IMR-90 (cell line): ENCODE data around the gene LRRIQ4. TPM values are rescaled to one million over a fixed set of nuclear protein-coding genes. Genes with fewer than 3 reads are reported as not detected.

Experiments used
- ATAC-seq: fragments of 200-7000 bp; cut with Tn5 transposase; 2 replicates; pipeline ENCODE4 v1.9.1; 2020; ENCODE audit warnings: low read depth, mild to moderate bottlenecking, moderate library complexity
- BruUV-seq: library from RNA; stranded (reverse); fragments of 400-500 nt; replicated peaks from 2 replicates; lab custom pipeline; 2021; lab: Mats Ljungman, UMichigan
- CTCF ChIA-PET: fragments of 300-600 bp; formaldehyde crosslinking; extraction: SDS; loops from one replicate; lab custom pipeline; 2021; ENCODE audit warnings: antibody characterized with exemption; lab: Yijun Ruan, JAX
- POLR2A ChIA-PET: fragments of 300-600 bp; sonication (Branson Sonifier 250); formaldehyde crosslinking; loops from one replicate; lab custom pipeline; 2022; ENCODE audit warnings: antibody characterized with exemption; ENCODE audit not compliant: unreplicated experiment; lab: Charles Lee
- DNase-seq: peaks from one replicate; pipeline ENCODE4 v3.0.0; 2013
- H2AFZ ChIP-seq: replicated peaks from 2 replicates; pipeline ENCODE3; 2013; ENCODE audit warnings: low read length, mild to moderate bottlenecking; ENCODE audit not compliant: poor library complexity
- H2AK5ac ChIP-seq: 2 replicates; pipeline ENCODE4 v1.6.1; 2013; ENCODE audit warnings: low read depth, low read length, inconsistent platforms
- H2AK9ac ChIP-seq: replicated peaks from 2 replicates; pipeline ENCODE3; 2013; ENCODE audit warnings: mild to moderate bottlenecking, low read depth, low read length, moderate library complexity; ENCODE audit not compliant: poor library complexity
- H2BK120ac ChIP-seq: 2 replicates; pipeline ENCODE4 v1.6.1; 2013; ENCODE audit warnings: low read depth, low read length, inconsistent platforms
- H2BK15ac ChIP-seq: 3 replicates; pipeline ENCODE4 v1.6.1; 2013; ENCODE audit warnings: low read depth, low read length, inconsistent platforms
- H2BK20ac ChIP-seq: 2 replicates; pipeline ENCODE4 v1.6.1; 2013; ENCODE audit warnings: low read depth, mild to moderate bottlenecking, inconsistent platforms, low read length, moderate library complexity
- H2BK5ac ChIP-seq: 2 replicates; pipeline ENCODE4 v1.6.1; 2013; ENCODE audit warnings: mild to moderate bottlenecking, low read depth, low read length, inconsistent platforms; ENCODE audit not compliant: poor library complexity, severe bottlenecking
- H3K14ac ChIP-seq: replicated peaks from 2 replicates; pipeline ENCODE4 v1.6.1; 2013; ENCODE audit warnings: low read depth, low read length, inconsistent platforms
- H3K18ac ChIP-seq: 2 replicates; pipeline ENCODE4 v1.6.1; 2013; ENCODE audit warnings: low read depth, low read length, control low read depth
- H3K23ac ChIP-seq: 2 replicates; pipeline ENCODE4 v1.6.1; 2013; ENCODE audit warnings: low read depth, low read length, inconsistent platforms
- H3K27ac ChIP-seq: 2 replicates; pipeline ENCODE4 v1.5.1; 2013; ENCODE audit warnings: mild to moderate bottlenecking, control low read depth, low read length; ENCODE audit not compliant: insufficient read depth
- H3K27me3 ChIP-seq: 2 replicates; pipeline ENCODE4 v1.6.1; 2013; ENCODE audit warnings: low read length; ENCODE audit not compliant: control insufficient read depth, insufficient read depth
- H3K36me3 ChIP-seq: 2 replicates; pipeline ENCODE4 v1.6.1; 2013; ENCODE audit warnings: low read length, mixed read lengths; ENCODE audit not compliant: control insufficient read depth, insufficient read depth
- H3K4ac ChIP-seq: 2 replicates; pipeline ENCODE4 v1.6.1; 2013; ENCODE audit warnings: low read depth, low read length, inconsistent platforms
- H3K4me1 ChIP-seq: 2 replicates; pipeline ENCODE4 v1.6.1; 2013; ENCODE audit warnings: low read length, mixed read lengths; ENCODE audit not compliant: control insufficient read depth, insufficient read depth
- H3K4me2 ChIP-seq: 2 replicates; pipeline ENCODE4 v1.6.1; 2013; ENCODE audit warnings: low read depth, mild to moderate bottlenecking, control low read depth, low read length, moderate library complexity
- H3K4me3 ChIP-seq: 2 replicates; pipeline ENCODE4 v1.5.1; 2013; ENCODE audit warnings: low read depth, mild to moderate bottlenecking, control low read depth, low read length, moderate library complexity; ENCODE audit not compliant: insufficient read depth
- H3K56ac ChIP-seq: 2 replicates; pipeline ENCODE4 v1.6.1; 2013; ENCODE audit warnings: low read length, inconsistent platforms; ENCODE audit not compliant: insufficient read depth; ENCODE audit errors: extremely low read depth
- H3K79me1 ChIP-seq, 2 experiments: 2 replicates each; pipeline ENCODE4 v1.6.1; 2013; ENCODE audit warnings: low read length in 2 of 2, inconsistent platforms in 1 of 2, low read depth in 1 of 2
- H3K9ac ChIP-seq: 2 replicates; pipeline ENCODE4 v1.6.1; 2013; ENCODE audit warnings: low read depth, low read length, control low read depth
- H3K9me1 ChIP-seq: 2 replicates; pipeline ENCODE4 v1.6.1; 2013; ENCODE audit warnings: low read length, inconsistent platforms; ENCODE audit not compliant: insufficient read depth
- H3K9me3 ChIP-seq: 2 replicates; pipeline ENCODE4 v1.6.1; 2013; ENCODE audit warnings: low read length; ENCODE audit not compliant: control insufficient read depth, insufficient read depth
- H4K20me1 ChIP-seq: 2 replicates; pipeline ENCODE4 v1.6.1; 2013; ENCODE audit warnings: low read length, inconsistent platforms; ENCODE audit not compliant: insufficient read depth
- H4K5ac ChIP-seq: 2 replicates; pipeline ENCODE4 v1.6.1; 2013; ENCODE audit warnings: mild to moderate bottlenecking, low read depth, low read length, control low read depth
- H4K8ac ChIP-seq, 2 experiments: 2 replicates each; pipeline ENCODE4 v1.6.1; 2013; ENCODE audit warnings: low read depth in 2 of 2, low read length in 2 of 2, control low read depth in 1 of 2, inconsistent platforms in 1 of 2
- H4K91ac ChIP-seq: 2 replicates; pipeline ENCODE4 v1.6.1; 2013; ENCODE audit warnings: low read depth, low read length, inconsistent platforms; ENCODE audit not compliant: insufficient read depth
- MAFK ChIP-seq: IDR thresholded peaks from 2 replicates; pipeline ENCODE4 v1.6.1; 2012; ENCODE audit warnings: low read depth, low read length, improper control_type of control experiment
- MXI1 ChIP-seq: IDR thresholded peaks from 2 replicates; pipeline ENCODE4 v1.6.1; 2012; ENCODE audit warnings: low read depth, mild to moderate bottlenecking, low read length, moderate library complexity, borderline replicate concordance
- RAD21 ChIP-seq: IDR thresholded peaks from 2 replicates; pipeline ENCODE4 v1.6.1; 2012; ENCODE audit warnings: low read length, improper control_type of control experiment
- USF2 ChIP-seq: fragments of 150-350 bp; IDR thresholded peaks from 2 replicates; pipeline ENCODE4 v1.6.1; 2017; ENCODE audit warnings: mild to moderate bottlenecking, antibody characterized with exemption, low read length, low read depth
- WGBS, 2 experiments: methylation state at CpG; one replicate each; pipeline versions ENCODE4 v1.1.5 to v1.1.7; 2013; ENCODE audit warnings: missing lambda C conversion rate in 2 of 2; ENCODE audit not compliant: insufficient read length in 1 of 2; ENCODE audit errors: extremely low coverage in 2 of 2; 5-methylcytosine and 5-hydroxymethylcytosine counted together
- dilution Hi-C: fragments of 300-500 bp; cut with HindIII; formaldehyde crosslinking; loops from one replicate; pipeline ENCODE4 v1.14.3; 2018; ENCODE audit warnings: low sequenced_read_pairs; ENCODE audit not compliant: unreplicated experiment
- in situ Hi-C: fragments of 300-500 bp; cut with MboI; formaldehyde crosslinking; loops from 3 replicates; pipeline ENCODE4 v1.14.3; 2019; ENCODE audit warnings: low sequenced_read_pairs, inconsistent platforms, mixed read lengths
- intact Hi-C: fragments of 100-400 bp; cut with micrococcal nuclease; formaldehyde crosslinking; loops from 2 replicates; pipeline ENCODE4 v1.10.0; 2022
- polyA plus RNA-seq, 3 experiments: library from polyadenylated mRNA; depleted of rRNA; stranded (reverse); fragments of >200 nt; gene quantifications; 2 replicates each; pipeline ENCODE4 v1.2.3, GENCODE V29; 2012; ENCODE audit warnings: low replicate concordance in 1 of 3
- total RNA-seq: library from RNA; depleted of rRNA; stranded (reverse); fragments of >200 nt; gene quantifications from 2 replicates; pipeline ENCODE4 v1.2.3, GENCODE V29; 2012

LRRIQ4 gene
- total and polyA plus RNA-seq, 2 of the 4 experiments (the other 2 are of a cell fraction), result not detected

DNA sequence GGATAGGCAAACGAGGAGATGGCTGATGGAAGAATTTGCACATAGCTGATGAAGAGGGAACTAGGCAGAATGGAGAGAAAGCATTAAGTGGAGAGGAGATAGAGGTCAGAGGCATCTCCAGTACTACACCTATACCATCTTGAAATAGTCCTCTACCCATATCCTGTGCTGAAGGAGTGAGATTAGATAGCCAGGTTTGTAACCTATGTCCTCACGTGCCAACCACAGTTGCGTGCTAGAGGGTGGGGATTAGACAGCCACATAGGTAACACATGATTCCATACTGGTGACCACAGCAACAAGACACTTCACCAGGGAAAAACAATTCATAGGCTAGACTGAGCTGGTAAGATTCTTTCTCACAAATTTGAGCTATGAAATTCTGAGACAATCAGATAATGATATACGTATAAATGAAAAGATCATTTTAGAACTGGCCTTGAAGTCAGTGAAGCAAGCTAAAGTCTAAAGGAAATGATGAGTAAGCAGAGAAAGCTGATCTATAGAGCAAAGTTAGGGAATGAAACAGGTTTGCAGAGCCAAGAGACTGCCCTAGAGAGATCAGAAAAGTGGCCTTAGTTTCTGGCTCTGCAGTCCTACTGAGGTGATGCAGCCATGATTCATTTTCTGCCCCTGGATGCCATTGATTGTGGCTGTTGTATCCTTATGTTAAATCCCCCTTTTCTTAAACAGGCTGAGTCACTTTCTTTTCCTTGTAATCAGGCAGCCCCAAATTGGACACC, 21.8 kb upstream of the LRRIQ4 start:
- H2BK20ac ChIP-seq, result no peak overlapping the region
- no peak overlapping the region for H3K56ac ChIP-seq
- ChIA-PET POLR2A (no interaction called here), CTCF (interaction anchor here (0.6 kb wide), 1 partner anchor 744 kb away, joined by 8 read pairs; no protein-coding TSS in a partner anchor)
- 0 out of 2 replicates have a peak, but pooled peaks cover 4% of the 10 kb centered on the region for H3K9me1 ChIP-seq
- peak; percentile 33; the same call in 1 of the 2 replicates for TF ChIP-seq MAFK
- no peak for TF ChIP-seq MXI1
- TF ChIP-seq RAD21, result no peak
- TF ChIP-seq USF2, result no peak
- 0 out of 4 replicates have a peak, but pooled peaks cover 0 to 3% of the 10 kb centered on the region in 2 experiments for H3K79me1 ChIP-seq
- H3K4ac ChIP-seq, result no peak overlapping the region
- no peak overlapping the region for H3K14ac ChIP-seq
- H3K36me3 ChIP-seq, result peaks cover 9% of the 10 kb centered on the region
- peak; percentile 55 for DNase-seq
- peak; percentile 35; the same call in 1 of the 2 replicates for ATAC-seq
- no peak overlapping the region for H2AK9ac ChIP-seq
- H3K18ac ChIP-seq, result no peak overlapping the region
- in situ Hi-C loops (no loop called here), dilution Hi-C loops (no loop called here), intact Hi-C loops (loop anchor here (5.0 kb wide), 1 partner anchor 201 kb away; no protein-coding TSS in a partner anchor)
- H2BK120ac ChIP-seq, result no peak overlapping the region
- H3K9me3 ChIP-seq, result no peaks in the 10 kb centered on the region
- no peak overlapping the region for H3K4me2 ChIP-seq
- no peak overlapping the region for H4K8ac ChIP-seq
- no peak overlapping the region for H4K91ac ChIP-seq
- H3K23ac ChIP-seq, result no peak overlapping the region
- WGBS, 2 experiments, result no CpG with 5 or more reads among the region's 4 CpGs
- no peak overlapping the region for H3K4me3 ChIP-seq
- H3K9ac ChIP-seq, result no peak overlapping the region
- no peak overlapping the region for H3K27ac ChIP-seq
- H4K20me1 ChIP-seq, result no peaks in the 10 kb centered on the region
- no peak overlapping the region for H4K5ac ChIP-seq
- no peak overlapping the region for H2AK5ac ChIP-seq
- H2BK15ac ChIP-seq, result no peak overlapping the region
- H3K4me1 ChIP-seq, result peaks cover 4% of the 10 kb centered on the region
- no peaks in the 10 kb centered on the region for H3K27me3 ChIP-seq
- no peak overlapping the region for H2BK5ac ChIP-seq
- no peak overlapping the region for H2AFZ ChIP-seq
- BruUV-seq, result no TSS peak
